Upper lobe of left lung (tissue), 4 donors: ENCODE data around the gene FAM151A.

Experiments used
- POLR2A ChIP-seq, 4 donors: fragments of 450-650 bp; IDR thresholded peaks; one replicate each; pipeline ENCODE4 v1.5.1; 2016 to 2017; ENCODE audit warnings: antibody characterized with exemption in 4 of 4, mild to moderate bottlenecking in 2 of 4
- POLR2AphosphoS5 ChIP-seq, 2 donors: sonication (generic); formaldehyde crosslinking; IDR thresholded peaks; one replicate each; pipeline ENCODE4 v1.5.1; 2017; ENCODE audit warnings: antibody characterized with exemption in 2 of 2
- TF ChIP-seq, protein P1 (sequence below), 6 experiments: fragments of 450-650 bp in 4 of 6; fragments of 200-600 bp in 2 of 6; sonication (generic) in 2 of 6; IDR thresholded peaks; one replicate each; pipeline ENCODE4 v1.5.1; 2016 to 2019; ENCODE audit warnings: antibody characterized with exemption in 6 of 6

DNA sequence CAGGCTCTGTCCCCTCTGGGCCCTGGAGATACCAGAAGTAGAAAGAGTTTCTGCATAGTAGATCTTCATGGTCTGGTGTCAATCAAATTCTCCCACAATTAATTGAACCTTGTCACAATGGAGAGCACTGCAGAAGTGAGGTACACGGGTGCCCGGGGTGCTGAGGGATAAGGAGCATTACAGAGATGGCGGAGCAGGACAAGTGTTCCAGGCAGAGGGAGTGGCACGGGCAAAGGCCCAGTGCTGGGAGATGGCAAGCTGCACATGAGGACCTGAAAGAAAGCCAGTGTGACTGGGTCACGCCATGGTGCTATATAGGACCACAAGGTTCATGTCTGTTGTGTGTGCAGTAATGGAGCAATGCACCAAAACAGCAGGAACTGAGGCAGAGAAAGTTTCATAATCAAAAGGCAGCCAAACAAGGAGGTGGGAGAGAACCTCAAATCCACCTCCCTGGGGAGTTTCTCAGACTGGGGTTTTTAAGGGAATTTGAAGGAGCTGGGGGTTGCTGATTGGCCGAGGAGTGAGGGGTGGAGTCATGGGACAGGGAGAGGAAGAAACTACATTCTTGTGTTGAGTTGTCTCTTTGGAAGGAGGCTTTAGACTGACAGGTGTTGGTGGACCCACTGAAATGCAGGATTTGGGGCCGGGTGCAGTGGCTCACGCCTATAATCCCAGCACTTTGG is 47.6 kb downstream of the FAM151A start:
- TF ChIP-seq, protein P1, sequence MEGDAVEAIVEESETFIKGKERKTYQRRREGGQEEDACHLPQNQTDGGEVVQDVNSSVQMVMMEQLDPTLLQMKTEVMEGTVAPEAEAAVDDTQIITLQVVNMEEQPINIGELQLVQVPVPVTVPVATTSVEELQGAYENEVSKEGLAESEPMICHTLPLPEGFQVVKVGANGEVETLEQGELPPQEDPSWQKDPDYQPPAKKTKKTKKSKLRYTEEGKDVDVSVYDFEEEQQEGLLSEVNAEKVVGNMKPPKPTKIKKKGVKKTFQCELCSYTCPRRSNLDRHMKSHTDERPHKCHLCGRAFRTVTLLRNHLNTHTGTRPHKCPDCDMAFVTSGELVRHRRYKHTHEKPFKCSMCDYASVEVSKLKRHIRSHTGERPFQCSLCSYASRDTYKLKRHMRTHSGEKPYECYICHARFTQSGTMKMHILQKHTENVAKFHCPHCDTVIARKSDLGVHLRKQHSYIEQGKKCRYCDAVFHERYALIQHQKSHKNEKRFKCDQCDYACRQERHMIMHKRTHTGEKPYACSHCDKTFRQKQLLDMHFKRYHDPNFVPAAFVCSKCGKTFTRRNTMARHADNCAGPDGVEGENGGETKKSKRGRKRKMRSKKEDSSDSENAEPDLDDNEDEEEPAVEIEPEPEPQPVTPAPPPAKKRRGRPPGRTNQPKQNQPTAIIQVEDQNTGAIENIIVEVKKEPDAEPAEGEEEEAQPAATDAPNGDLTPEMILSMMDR (IDR thresholded peaks at IDR 0.05), result no peak
- TF ChIP-seq POLR2A (IDR thresholded peaks at IDR 0.05) (no peak), POLR2AphosphoS5 (IDR thresholded peaks at IDR 0.05) (no peak)
